Fibroblast of mammary gland (primary cell): Measurements from ENCODE around the gene NMRK2.

Experiments
- DNase-seq: peaks from one replicate; pipeline ENCODE4 v3.0.0-alpha.2; 2010; ENCODE audit warnings: low read depth
- H3K4me3 ChIP-seq: 2 replicates; pipeline ENCODE4 v1.5.1; 2011; ENCODE audit warnings: low read depth, mild to moderate bottlenecking, low read length, moderate library complexity; ENCODE audit not compliant: control insufficient read depth
- CTCF ChIP-seq: conservative IDR thresholded peaks from 2 replicates; pipeline ENCODE4 v1.5.1; 2011; ENCODE audit warnings: low read depth, low read length, inconsistent platforms; ENCODE audit not compliant: control insufficient read depth, insufficient read depth

NMRK2 gene

DNA sequence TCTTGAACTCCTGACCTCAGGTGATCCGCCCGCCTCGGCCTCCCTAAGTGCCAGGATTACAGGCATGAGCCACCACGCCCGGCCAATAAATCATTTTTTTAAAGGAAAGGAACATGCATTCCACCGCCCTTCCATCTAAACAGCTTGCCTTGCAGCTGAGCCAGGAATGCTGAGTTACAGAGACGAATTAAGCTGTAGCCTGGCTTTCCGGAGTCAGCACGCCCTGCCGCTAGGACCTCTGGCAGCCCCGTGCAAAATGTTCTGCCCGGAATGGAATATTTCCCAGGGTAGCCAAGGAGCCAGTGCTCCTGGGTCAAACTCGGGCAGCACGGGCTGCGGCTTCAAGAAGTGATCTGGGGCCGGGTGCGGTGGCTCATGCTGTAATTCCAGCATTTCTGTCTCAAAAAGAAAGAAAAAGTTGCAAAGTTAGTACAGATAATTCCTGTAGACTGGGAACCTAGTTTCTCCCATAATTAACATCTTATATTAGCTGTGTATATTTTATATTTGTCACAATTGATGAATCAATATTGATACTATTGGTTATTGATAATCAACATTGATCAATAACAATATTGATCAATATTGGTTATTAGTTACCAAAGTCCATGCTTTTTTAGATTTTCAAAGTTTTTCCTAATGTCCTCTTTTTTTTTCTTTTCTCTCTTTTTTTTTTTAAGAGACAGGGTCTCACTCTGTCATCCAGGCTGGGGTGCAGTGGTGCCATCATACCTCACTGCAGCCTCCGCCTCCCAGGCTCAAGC lies 33.2 kb upstream of the NMRK2 start:
- no peak overlapping the region for H3K4me3 ChIP-seq
- TF ChIP-seq CTCF = no peak
- DNase-seq = no peak

GRCh38 chr19:3902317-3902973 lies 30.4 kb upstream of the NMRK2 start:
- no peak for DNase-seq
- TF ChIP-seq CTCF = no peak
- no peak overlapping the region for H3K4me3 ChIP-seq

DNA sequence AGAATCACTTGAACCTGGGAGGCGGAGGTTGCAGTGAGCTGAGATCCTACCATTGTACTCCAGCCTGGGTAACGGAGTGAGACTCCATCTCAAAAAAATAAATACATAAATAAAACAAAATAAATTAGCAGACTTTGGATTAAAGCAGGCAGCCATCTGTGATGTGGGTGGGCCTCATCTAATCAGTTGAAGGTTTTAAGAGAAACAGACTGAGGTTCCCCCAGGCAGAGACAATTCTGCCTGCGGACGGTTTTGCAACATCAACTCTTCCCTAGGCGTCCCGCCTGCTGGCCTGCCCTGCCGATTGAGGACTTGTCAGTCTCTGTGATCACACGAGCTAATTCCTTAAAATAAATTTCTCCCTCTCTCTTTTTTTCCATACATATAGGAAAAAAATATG lies 28.6 kb upstream of the NMRK2 start:
- no peak overlapping the region for H3K4me3 ChIP-seq
- no peak for DNase-seq
- no peak for TF ChIP-seq CTCF

DNA sequence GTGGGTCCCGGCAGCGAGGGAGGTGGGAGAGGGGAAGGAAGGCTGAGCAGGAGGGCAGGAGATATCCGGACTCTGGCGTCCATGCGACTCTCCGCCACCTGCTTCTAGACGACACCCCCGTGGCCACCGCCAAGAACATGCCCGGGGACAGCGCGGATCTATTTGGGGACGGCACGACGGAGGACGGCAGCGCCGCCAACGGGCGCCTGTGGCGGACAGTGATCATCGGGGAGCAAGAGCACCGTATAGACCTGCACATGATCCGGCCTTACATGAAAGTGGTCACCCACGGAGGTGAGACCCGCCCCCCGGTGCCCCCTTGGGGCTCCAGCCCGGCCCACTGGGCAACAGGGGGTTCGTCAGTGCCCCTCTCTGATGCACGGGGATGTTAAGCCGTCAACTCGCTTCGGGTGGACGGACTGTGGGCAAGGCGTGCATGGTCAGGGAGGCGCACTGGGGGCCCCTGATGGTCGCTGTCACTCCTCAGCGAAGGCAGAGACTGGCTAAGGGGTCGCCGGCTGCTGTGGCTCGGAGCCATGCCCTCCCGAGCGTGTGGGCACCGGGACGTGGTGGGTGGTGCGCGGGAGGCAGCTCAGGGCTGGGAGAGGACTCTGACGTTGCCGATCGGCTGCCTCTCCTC lies 25.1 kb upstream of the NMRK2 start:
- no peak overlapping the region for H3K4me3 ChIP-seq
- no peak for DNase-seq
- no peak for TF ChIP-seq CTCF

DNA sequence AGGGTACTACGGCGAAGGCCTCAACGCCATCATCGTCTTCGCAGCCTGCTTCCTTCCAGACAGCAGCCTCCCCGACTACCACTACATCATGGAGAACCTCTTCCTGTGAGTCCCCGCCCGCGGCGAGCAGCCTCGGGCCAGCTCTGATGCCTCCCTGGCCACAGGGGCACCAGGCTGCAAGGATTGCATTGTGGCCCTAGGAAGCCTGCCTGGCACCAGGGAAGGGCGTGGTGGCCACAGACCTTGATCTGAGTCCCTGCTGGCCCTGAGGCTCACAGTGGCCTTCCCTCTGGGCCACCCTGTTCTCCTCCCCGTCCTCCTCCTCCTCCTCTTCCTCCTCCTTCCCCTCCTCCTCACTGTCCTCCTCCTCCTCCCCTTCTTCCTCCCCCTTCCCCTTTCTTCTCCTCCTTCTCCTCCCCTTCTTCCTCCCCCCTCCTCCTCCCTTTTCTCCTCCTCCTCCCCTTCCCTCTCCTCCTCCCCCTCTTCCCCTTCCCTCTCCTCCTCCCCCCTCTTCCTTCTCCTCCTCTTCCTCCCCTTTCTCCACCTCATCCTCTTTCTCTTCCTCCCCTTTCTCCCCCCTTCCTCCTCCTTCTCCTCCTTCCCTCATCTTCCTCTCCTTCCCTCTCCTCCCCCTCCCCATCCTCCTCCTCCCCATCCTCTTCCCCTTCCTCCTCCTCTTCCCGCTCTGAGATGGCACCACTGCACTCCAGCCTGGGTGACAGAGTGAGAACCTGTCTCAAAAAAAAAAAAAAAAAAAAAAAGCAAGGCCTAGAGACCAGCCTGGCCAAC lies 24.4 kb upstream of the NMRK2 start:
- TF ChIP-seq CTCF = no peak
- DNase-seq = no peak
- H3K4me3 ChIP-seq = no peak overlapping the region

DNA sequence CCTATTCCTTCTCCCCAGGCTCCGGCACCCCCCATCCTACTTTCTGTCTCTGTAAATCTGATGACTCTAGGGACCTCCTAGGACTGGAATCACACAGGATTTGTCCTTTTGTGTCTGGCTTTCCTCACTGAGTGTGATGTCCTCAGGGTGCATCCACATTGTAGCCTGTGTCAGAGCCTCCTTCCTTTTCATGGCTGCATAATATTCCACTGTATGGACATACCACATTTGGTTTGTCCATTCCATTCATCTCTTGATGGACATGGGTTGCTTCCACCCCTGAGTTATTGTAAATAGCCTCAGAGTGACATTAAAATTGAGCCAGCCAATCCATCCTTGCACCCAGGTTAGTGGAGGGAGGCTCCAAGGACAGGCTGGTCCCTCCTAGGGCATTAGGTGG lies 22.8 kb upstream of the NMRK2 start:
- DNase-seq = no peak
- H3K4me3 ChIP-seq = no peak overlapping the region
- no peak for TF ChIP-seq CTCF
